Uterus (tissue), 4 donors: Measurements from ENCODE around the gene KBTBD8. TPM values are rescaled to one million over a fixed set of nuclear protein-coding genes. Genes with fewer than 3 reads are reported as not detected.

Experiments used
- DNase-seq, 2 donors: peaks; one replicate each; pipeline ENCODE4 v3.0.0-alpha.2; 2019 to 2020
- H3K27ac ChIP-seq, 2 donors: fragments of 200-600 bp; sonication (generic); 1 replicate in 1 of 2; 2 replicates in 1 of 2; pipeline ENCODE4 v1.5.1; 2016 to 2018
- H3K27me3 ChIP-seq, 2 donors: fragments of 200-600 bp; sonication (generic); one replicate each; pipeline ENCODE4 v1.5.1; 2018 to 2019; ENCODE audit warnings: control low read depth in 1 of 2
- H3K36me3 ChIP-seq, 2 donors: fragments of 200-600 bp; sonication (generic); one replicate each; pipeline ENCODE4 v1.5.1; 2019; ENCODE audit warnings: control low read depth in 1 of 2
- H3K4me1 ChIP-seq, 2 donors: fragments of 200-600 bp; sonication (generic); one replicate each; pipeline ENCODE4 v1.5.1; 2018 to 2019; ENCODE audit warnings: control low read depth in 1 of 2
- H3K4me3 ChIP-seq, 2 donors: fragments of 200-600 bp; sonication (generic); 1 replicate in 1 of 2; 2 replicates in 1 of 2; pipeline ENCODE4 v1.5.1; 2018 to 2019; ENCODE audit warnings: mild to moderate bottlenecking in 1 of 2
- H3K9me3 ChIP-seq, 2 donors: fragments of 200-600 bp; sonication (generic); one replicate each; pipeline ENCODE4 v1.5.1; 2019; ENCODE audit warnings: control low read depth in 1 of 2
- CTCF ChIP-seq, 4 experiments: fragments of 200-600 bp in 2 of 4; fragments of 450-650 bp in 2 of 4; sonication (generic) in 2 of 4; IDR thresholded peaks; one replicate each; pipeline ENCODE4 v1.5.1; 2016 to 2019; ENCODE audit warnings: antibody characterized with exemption in 4 of 4, mild to moderate bottlenecking in 2 of 4, moderate library complexity in 1 of 4
- POLR2A ChIP-seq, 2 donors: fragments of 450-650 bp; IDR thresholded peaks; one replicate each; pipeline ENCODE4 v1.6.1; 2016; ENCODE audit warnings: antibody characterized with exemption in 2 of 2, mild to moderate bottlenecking in 1 of 2, moderate library complexity in 1 of 2
- intact Hi-C: fragments of 100-400 bp; cut with DNase I; formaldehyde crosslinking; loops from one replicate; pipeline ENCODE4 v1.15.1; 2023; ENCODE audit warnings: low total_unique reads
- total RNA-seq, 4 donors: library from RNA; depleted of rRNA in 3 of 4; stranded (reverse); fragments of >200 nt in 3 of 4; gene quantifications; one replicate each; pipeline versions ENCODE4 v1.1.0 to v1.2.4, GENCODE V29; 2014 to 2023
- donor health status: DM: yes; HTN: yes; CAD: no.

The KBTBD8 gene
- total RNA-seq, 4 donors from 2014 or later = 0.98 to 2.6 TPM; not detected in 2

GRCh38 chr3:66971891-66972551, 26.1 kb upstream of the KBTBD8 start:
- Histone ChIP-seq H3K27ac (peak overlapping the region in 1 of 2 donors; percentile 62), H3K36me3 (no peaks in the 10 kb centered on the region), H3K4me1 (no peaks in the 10 kb centered on the region), H3K4me3 (peak overlapping the region in 1 of 2 donors; percentile 24), H3K27me3 (no peaks in the 10 kb centered on the region), H3K9me3 (no peaks in the 10 kb centered on the region)
- TF ChIP-seq POLR2A (IDR thresholded peaks at IDR 0.05) = no peak
- TF ChIP-seq CTCF (IDR thresholded peaks at IDR 0.05) = peak; percentile 62 to 80 (median 66)
- DNase-seq = peak; percentile 66 to 72
- intact Hi-C loops = no loop called here

- Histone ChIP-seq H3K36me3 (no peaks in the 10 kb centered on the region), H3K27me3 (no peaks in the 10 kb centered on the region), H3K4me1 (no peaks in the 10 kb centered on the region), H3K27ac (no peak overlapping the region), H3K9me3 (no peaks in the 10 kb centered on the region), H3K4me3 (no peak overlapping the region)
- no peak for TF ChIP-seq CTCF (IDR thresholded peaks at IDR 0.05)
- TF ChIP-seq POLR2A (IDR thresholded peaks at IDR 0.05) = no peak
- intact Hi-C loops = no loop called here
- no peak for DNase-seq
These were observed 17.3 kb upstream of the KBTBD8 start for GRCh38 chr3:66980791-66981190.

GRCh38 chr3:66983101-66983500, 15.0 kb upstream of the KBTBD8 start:
- DNase-seq = no peak
- Histone ChIP-seq H3K4me3 (no peak overlapping the region), H3K27me3 (no peaks in the 10 kb centered on the region), H3K27ac (no peak overlapping the region), H3K36me3 (no peaks in the 10 kb centered on the region), H3K9me3 (no peaks in the 10 kb centered on the region), H3K4me1 (no peaks in the 10 kb centered on the region)
- intact Hi-C loops = no loop called here
- TF ChIP-seq CTCF (IDR thresholded peaks at IDR 0.05) (no peak), POLR2A (IDR thresholded peaks at IDR 0.05) (no peak)

GRCh38 chr3:66985336-66985920, 12.7 kb upstream of the KBTBD8 start:
- intact Hi-C loops = no loop called here
- no peak for TF ChIP-seq CTCF (IDR thresholded peaks at IDR 0.05)
- TF ChIP-seq POLR2A (IDR thresholded peaks at IDR 0.05) = no peak
- no peak overlapping the region for H3K27ac ChIP-seq
- no peaks in the 10 kb centered on the region for H3K27me3 ChIP-seq
- H3K4me3 ChIP-seq = no peak overlapping the region
- H3K4me1 ChIP-seq = no peaks in the 10 kb centered on the region
- H3K36me3 ChIP-seq = no peaks in the 10 kb centered on the region
- H3K9me3 ChIP-seq = no peaks in the 10 kb centered on the region
- DNase-seq = no peak

GRCh38 chr3:66986406-66986805, 11.7 kb upstream of the KBTBD8 start:
- no peak for TF ChIP-seq CTCF (IDR thresholded peaks at IDR 0.05)
- no peak for TF ChIP-seq POLR2A (IDR thresholded peaks at IDR 0.05)
- no peak overlapping the region for H3K27ac ChIP-seq
- intact Hi-C loops = no loop called here
- no peaks in the 10 kb centered on the region for H3K27me3 ChIP-seq
- no peaks in the 10 kb centered on the region for H3K4me1 ChIP-seq
- H3K9me3 ChIP-seq = no peaks in the 10 kb centered on the region
- no peak overlapping the region for H3K4me3 ChIP-seq
- H3K36me3 ChIP-seq = no peaks in the 10 kb centered on the region
- no peak for DNase-seq
